Left lung (tissue), 10 donors: ENCODE measurements around the gene GPR152. TPM values are rescaled to one million over a fixed set of nuclear protein-coding genes. Genes with fewer than 3 reads are reported as not detected.
A peak's percentile ranks its signal among the peaks of the same experiment; 100 is the strongest.

Source experiments
- ATAC-seq: fragments of 200-7000 bp; cut with Tn5 transposase; one replicate; pipeline ENCODE4 v1.9.1; 2020; ENCODE audit warnings: moderate library complexity
- DNase-seq, 4 donors: peaks; one replicate each; pipeline ENCODE4 v3.0.0-alpha.2; 2013 to 2020
- H3K27ac ChIP-seq, 2 donors: fragments of 200-600 bp; sonication (generic) in 1 of 2; one replicate each; pipeline versions ENCODE4 v1.5.0 to v1.8.0; 2020 to 2021
- H3K27me3 ChIP-seq, 2 donors: fragments of 200-600 bp; sonication (generic) in 1 of 2; one replicate each; pipeline versions ENCODE4 v1.5.0 to v1.8.0; 2020 to 2021
- H3K36me3 ChIP-seq, 2 donors: fragments of 200-600 bp; sonication (generic) in 1 of 2; one replicate each; pipeline versions ENCODE4 v1.5.0 to v1.8.0; 2020 to 2021
- H3K4me1 ChIP-seq, 2 donors: fragments of 200-600 bp; one replicate each; pipeline ENCODE4 v1.8.0; 2021
- H3K4me3 ChIP-seq, 2 donors: fragments of 200-600 bp; sonication (generic) in 1 of 2; one replicate each; pipeline versions ENCODE4 v1.5.0 to v1.8.0; 2020 to 2021; ENCODE audit warnings: mild to moderate bottlenecking in 1 of 2
- H3K9me3 ChIP-seq, 2 donors: fragments of 200-600 bp; sonication (generic) in 1 of 2; one replicate each; pipeline versions ENCODE4 v1.5.0 to v1.8.0; 2020 to 2021
- CTCF ChIP-seq, 2 donors: fragments of 200-600 bp; sonication (generic) in 1 of 2; IDR thresholded peaks; one replicate each; pipeline versions ENCODE4 v1.5.0 to v1.8.0; 2021; ENCODE audit warnings: antibody characterized with exemption in 2 of 2
- intact Hi-C, 2 donors: fragments of 100-400 bp; cut with DNase I; formaldehyde crosslinking; loops; one replicate each; pipeline versions ENCODE4 v1.11.2 to v1.14.2; 2022
- polyA plus RNA-seq, 6 donors: library from polyadenylated mRNA; unstranded; fragments of 120-200 nt; gene quantifications; one replicate each; pipeline ENCODE4 v1.2.1, GENCODE V29; 2013; ENCODE audit not compliant: insufficient read length in 6 of 6
- total RNA-seq, 2 donors: library from RNA; stranded (reverse); fragmentation: NEBNext Ultra II Directional; extraction: Animal tissue kit (Norgen Biotek cat#: 25700); gene quantifications; one replicate each; pipeline ENCODE4 v1.2.1, GENCODE V29; 2021
- donor health status: DM: no; HTN: yes; CAD: no.
- donor health status: DM: no; HTN: no; CAD: no.

GPR152 gene
- total and polyA plus RNA-seq, 8 donors, result not detected

- DNase-seq (no peak), ATAC-seq (no peak)
- Histone ChIP-seq H3K9me3 (no peaks in the 10 kb centered on the region), H3K27ac (no peak overlapping the region), H3K4me3 (no peak overlapping the region), H3K4me1 (peaks cover 13 to 34% of the 10 kb centered on the region in 2 donors), H3K27me3 (no peaks in the 10 kb centered on the region), H3K36me3 (no peaks in the 10 kb centered on the region)
- no peak for TF ChIP-seq CTCF (IDR thresholded peaks at IDR 0.05)
- intact Hi-C loops, result no loop called here
These were observed 17.9 kb upstream of the GPR152 start for GRCh38 chr11:67470337-67471002.

GRCh38 chr11:67469508-67469811 lies 16.9 kb upstream of the GPR152 start:
- peak overlapping the region; percentile 94 to 96 for H3K4me3 ChIP-seq
- no peak for TF ChIP-seq CTCF (IDR thresholded peaks at IDR 0.05)
- H3K27me3 ChIP-seq, result no peaks in the 10 kb centered on the region
- no peak for DNase-seq
- H3K27ac ChIP-seq, result peak overlapping the region; percentile 84 to 88
- no peak for ATAC-seq
- peaks cover 13 to 41% of the 10 kb centered on the region in 2 donors for H3K4me1 ChIP-seq
- intact Hi-C loops, result no loop called here
- no peaks in the 10 kb centered on the region for H3K36me3 ChIP-seq
- H3K9me3 ChIP-seq, result no peaks in the 10 kb centered on the region

- intact Hi-C loops, result no loop called here
- peak within 1 kb of the TSS; percentile 94 to 96 for H3K4me3 ChIP-seq
- H3K27ac ChIP-seq, result peak within 1 kb of the TSS; percentile 84 to 88
- TF ChIP-seq CTCF (IDR thresholded peaks at IDR 0.05), result peak; percentile 27 to 38
- peaks cover 13 to 46% of the 10 kb centered on the region in 2 donors for H3K4me1 ChIP-seq
- peak; percentile 86 to 99 (median 94) for DNase-seq
- no peaks in the 10 kb centered on the region for H3K9me3 ChIP-seq
- no peaks in the 10 kb centered on the region for H3K36me3 ChIP-seq
- H3K27me3 ChIP-seq, result no peaks in the 10 kb centered on the region
- ATAC-seq, result peak; percentile 89
These were observed 16.4 kb upstream of the GPR152 start, which contains the start of gene TMEM134 for GRCh38 chr11:67468759-67469507. TSS of gene TMEM134 (minus strand) at chr11:67469251. CDS start at chr11:67469192, 59 bp downstream.

- H3K27ac ChIP-seq, result peak overlapping the region; percentile 74 to 88
- TF ChIP-seq CTCF (IDR thresholded peaks at IDR 0.05), result no peak
- intact Hi-C loops, result no loop called here
- no peaks in the 10 kb centered on the region for H3K9me3 ChIP-seq
- no peaks in the 10 kb centered on the region for H3K36me3 ChIP-seq
- peak overlapping the region; percentile 94 to 96 for H3K4me3 ChIP-seq
- ATAC-seq (peak; percentile 0), DNase-seq (no peak)
- no peaks in the 10 kb centered on the region for H3K27me3 ChIP-seq
- peaks cover 13 to 50% of the 10 kb centered on the region in 2 donors for H3K4me1 ChIP-seq
These were observed 15.9 kb upstream of the GPR152 start for GRCh38 chr11:67468456-67468758.

DNA sequence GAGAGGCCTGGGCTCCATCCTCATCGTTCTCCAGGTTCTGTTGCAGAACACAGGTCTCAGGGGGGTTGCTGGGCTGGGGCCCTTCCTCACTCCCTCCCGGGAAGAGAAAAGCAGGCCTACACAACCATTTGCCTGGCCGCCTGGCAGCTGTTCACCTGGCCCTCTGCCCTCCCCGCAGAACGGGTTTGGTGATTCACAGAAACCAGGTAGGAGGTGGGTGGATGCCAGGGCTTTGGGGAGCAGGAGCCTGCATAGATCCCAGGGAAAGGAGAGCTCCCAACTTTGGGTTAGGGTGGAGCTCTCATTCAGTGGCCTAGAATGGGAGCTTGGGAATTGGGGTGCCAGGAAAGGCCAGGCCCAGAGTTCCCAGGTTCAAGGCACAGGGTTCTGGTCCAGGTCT lies 15.5 kb upstream of the GPR152 start:
- DNase-seq (peak in 3 of 4 donors; percentile 47 to 85 (median 83)), ATAC-seq (peak; percentile 33)
- no peak for TF ChIP-seq CTCF (IDR thresholded peaks at IDR 0.05)
- Histone ChIP-seq H3K27ac (peak overlapping the region; percentile 74 to 88), H3K4me3 (peak overlapping the region; percentile 94 to 96), H3K9me3 (no peaks in the 10 kb centered on the region), H3K27me3 (no peaks in the 10 kb centered on the region), H3K4me1 (peaks cover 13 to 50% of the 10 kb centered on the region in 2 donors), H3K36me3 (no peaks in the 10 kb centered on the region)
- intact Hi-C loops, result no loop called here
